ENCODE measurements around the gene AGL.

DNA sequence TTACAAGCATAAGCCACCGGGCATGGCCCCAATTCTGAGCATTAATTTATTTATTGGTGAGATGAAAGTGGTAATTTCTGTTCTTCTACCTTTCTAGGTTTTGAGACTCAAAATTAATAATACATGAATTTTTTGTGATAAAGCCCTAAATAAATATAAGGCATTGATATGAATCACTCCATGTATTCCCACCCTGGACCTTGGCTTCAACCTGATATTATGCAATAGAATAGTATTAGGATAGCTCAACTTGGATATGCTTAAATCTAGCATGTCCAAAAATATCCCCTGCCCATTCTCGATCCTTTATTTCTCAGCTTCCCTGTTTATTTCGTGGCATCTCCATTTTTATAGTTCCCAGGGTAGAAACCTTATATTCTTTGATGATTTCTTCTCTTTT is 2.5 kb downstream of the AGL start:
- TF ChIP-seq, protein P1, sequence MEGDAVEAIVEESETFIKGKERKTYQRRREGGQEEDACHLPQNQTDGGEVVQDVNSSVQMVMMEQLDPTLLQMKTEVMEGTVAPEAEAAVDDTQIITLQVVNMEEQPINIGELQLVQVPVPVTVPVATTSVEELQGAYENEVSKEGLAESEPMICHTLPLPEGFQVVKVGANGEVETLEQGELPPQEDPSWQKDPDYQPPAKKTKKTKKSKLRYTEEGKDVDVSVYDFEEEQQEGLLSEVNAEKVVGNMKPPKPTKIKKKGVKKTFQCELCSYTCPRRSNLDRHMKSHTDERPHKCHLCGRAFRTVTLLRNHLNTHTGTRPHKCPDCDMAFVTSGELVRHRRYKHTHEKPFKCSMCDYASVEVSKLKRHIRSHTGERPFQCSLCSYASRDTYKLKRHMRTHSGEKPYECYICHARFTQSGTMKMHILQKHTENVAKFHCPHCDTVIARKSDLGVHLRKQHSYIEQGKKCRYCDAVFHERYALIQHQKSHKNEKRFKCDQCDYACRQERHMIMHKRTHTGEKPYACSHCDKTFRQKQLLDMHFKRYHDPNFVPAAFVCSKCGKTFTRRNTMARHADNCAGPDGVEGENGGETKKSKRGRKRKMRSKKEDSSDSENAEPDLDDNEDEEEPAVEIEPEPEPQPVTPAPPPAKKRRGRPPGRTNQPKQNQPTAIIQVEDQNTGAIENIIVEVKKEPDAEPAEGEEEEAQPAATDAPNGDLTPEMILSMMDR (conservative IDR thresholded peaks at IDR 0.05; ENCODE audit: low read depth in 2 of 2): no peak
- no peak for TF ChIP-seq CREB1 (CRISPR knock-in tag; IDR thresholded peaks at IDR 0.05; ENCODE audit: low read depth)
- no peak for TF ChIP-seq EZH2 (IDR thresholded peaks at IDR 0.05; ENCODE audit: low read depth, unreplicated experiment)
- TF ChIP-seq EZH2phosphoT487 (IDR thresholded peaks at IDR 0.05; ENCODE audit: unreplicated experiment): no peak
- TF ChIP-seq, protein P2, sequence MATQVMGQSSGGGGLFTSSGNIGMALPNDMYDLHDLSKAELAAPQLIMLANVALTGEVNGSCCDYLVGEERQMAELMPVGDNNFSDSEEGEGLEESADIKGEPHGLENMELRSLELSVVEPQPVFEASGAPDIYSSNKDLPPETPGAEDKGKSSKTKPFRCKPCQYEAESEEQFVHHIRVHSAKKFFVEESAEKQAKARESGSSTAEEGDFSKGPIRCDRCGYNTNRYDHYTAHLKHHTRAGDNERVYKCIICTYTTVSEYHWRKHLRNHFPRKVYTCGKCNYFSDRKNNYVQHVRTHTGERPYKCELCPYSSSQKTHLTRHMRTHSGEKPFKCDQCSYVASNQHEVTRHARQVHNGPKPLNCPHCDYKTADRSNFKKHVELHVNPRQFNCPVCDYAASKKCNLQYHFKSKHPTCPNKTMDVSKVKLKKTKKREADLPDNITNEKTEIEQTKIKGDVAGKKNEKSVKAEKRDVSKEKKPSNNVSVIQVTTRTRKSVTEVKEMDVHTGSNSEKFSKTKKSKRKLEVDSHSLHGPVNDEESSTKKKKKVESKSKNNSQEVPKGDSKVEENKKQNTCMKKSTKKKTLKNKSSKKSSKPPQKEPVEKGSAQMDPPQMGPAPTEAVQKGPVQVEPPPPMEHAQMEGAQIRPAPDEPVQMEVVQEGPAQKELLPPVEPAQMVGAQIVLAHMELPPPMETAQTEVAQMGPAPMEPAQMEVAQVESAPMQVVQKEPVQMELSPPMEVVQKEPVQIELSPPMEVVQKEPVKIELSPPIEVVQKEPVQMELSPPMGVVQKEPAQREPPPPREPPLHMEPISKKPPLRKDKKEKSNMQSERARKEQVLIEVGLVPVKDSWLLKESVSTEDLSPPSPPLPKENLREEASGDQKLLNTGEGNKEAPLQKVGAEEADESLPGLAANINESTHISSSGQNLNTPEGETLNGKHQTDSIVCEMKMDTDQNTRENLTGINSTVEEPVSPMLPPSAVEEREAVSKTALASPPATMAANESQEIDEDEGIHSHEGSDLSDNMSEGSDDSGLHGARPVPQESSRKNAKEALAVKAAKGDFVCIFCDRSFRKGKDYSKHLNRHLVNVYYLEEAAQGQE (IDR thresholded peaks at IDR 0.05; ENCODE audit: unreplicated experiment): no peak
- TF ChIP-seq POLR2AphosphoS5 (IDR thresholded peaks at IDR 0.05; ENCODE audit: low read depth): no peak

Data from GM23338 (cell line).